Subcutaneous adipose tissue (tissue), 4 donors: ENCODE measurements around the gene GNL3. TPM values are rescaled to one million over a fixed set of nuclear protein-coding genes. Genes with fewer than 3 reads are reported as not detected.

Experiments
- CTCF ChIP-seq: fragments of 450-650 bp; IDR thresholded peaks from one replicate; pipeline ENCODE4 v1.5.1; 2016; ENCODE audit warnings: low read depth, mild to moderate bottlenecking, control low read depth, antibody characterized with exemption, moderate library complexity
- total RNA-seq, 4 donors: library from RNA; depleted of rRNA; stranded (reverse); fragments of >200 nt; gene quantifications; one replicate each; pipeline ENCODE4 v1.1.0, GENCODE V29; 2016

The GNL3 gene
- total RNA-seq, 4 donors from 2014 or later: 37.3 to 90.5 (median 59.5) TPM

GRCh38 chr3:52704611-52705437, 19.0 kb downstream of the GNL3 start:
- TF ChIP-seq CTCF: no peak

- no peak for TF ChIP-seq CTCF
Observed at GRCh38 chr3:52705438-52705687, 19.5 kb downstream of the GNL3 start.

- TF ChIP-seq CTCF: no peak
Observed at GRCh38 chr3:52705688-52706686, 20.2 kb downstream of the GNL3 start, which contains the start of the genes GLT8D1 and SPCS1. Gene GLT8D1, minus strand, starts transcription at chr3:52705791. Its CDS starts 5,331 bp downstream, at chr3:52700460. Gene SPCS1, plus strand, starts transcription at chr3:52706106. Its CDS starts 141 bp downstream, at chr3:52706247.

- TF ChIP-seq CTCF: no peak
Observed at GRCh38 chr3:52707585-52707984, 21.8 kb downstream of the GNL3 start.

- no peak for TF ChIP-seq CTCF
Observed at GRCh38 chr3:52710512-52710911, 24.7 kb downstream of the GNL3 start.

GRCh38 chr3:52712291-52713212, 26.7 kb downstream of the GNL3 start:
- TF ChIP-seq CTCF: no peak
